ENCODE data around the gene ATP6V0C. TPM values are rescaled to one million over a fixed set of nuclear protein-coding genes. Genes with fewer than 3 reads are reported as not detected.

The ATP6V0C gene
- total and polyA plus RNA-seq, 3 donors from 2014 or later = 180 to 190 (median 182) TPM

DNA sequence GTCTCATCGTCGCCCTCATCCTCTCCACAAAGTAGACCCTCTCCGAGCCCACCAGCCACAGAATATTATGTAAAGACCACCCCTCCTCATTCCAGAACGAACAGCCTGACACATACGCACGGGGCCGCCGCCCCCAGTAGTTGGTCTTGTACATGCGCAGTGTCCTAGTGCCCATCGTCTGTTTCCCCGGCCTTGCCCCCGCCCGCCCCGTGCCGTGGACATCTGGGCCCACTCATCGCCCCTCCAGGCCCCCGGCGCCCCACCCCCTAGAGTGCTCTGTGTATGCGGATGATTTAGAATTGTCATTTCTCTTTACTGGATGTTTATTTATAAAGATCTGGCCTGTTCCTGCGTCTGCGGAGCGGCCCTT, 5.9 kb downstream of the ATP6V0C start:
- peaks cover 58% of the 10 kb centered on the region for H3K4me1 ChIP-seq

DNA sequence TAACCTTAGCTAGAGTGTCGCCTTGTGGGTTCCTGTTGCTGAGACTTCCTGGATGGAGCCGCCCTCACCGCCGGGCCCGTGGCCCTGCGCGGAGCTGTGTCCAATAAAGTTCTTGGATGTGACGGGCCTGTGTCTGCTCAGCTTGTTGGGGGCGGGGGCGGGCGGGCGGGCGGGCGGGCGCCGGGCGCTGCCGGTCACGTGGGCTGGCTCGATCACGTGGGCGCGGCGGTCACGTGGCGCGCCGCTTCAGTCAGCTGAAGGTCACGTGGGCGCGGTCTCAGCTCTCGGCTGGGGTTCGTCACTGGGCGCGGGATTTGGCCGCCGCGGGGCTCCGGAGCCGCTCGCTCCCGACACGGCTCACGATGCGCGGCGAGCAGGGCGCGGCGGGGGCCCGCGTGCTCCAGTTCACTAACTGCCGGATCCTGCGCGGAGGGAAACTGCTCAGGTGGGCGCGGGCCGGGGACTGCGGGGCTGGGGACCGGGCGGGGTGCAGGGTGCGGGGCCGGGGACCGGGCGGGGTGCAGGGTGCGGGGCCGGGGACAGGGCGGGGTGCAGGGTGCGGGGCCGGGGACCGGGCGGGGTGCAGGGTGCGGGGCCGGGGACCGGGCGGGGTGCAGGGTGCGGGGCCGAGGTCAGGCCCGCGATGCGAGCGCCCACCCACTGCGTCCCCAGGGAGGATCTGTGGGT, 6.5 kb downstream of the ATP6V0C start, which contains the start of gene AMDHD2:
Gene AMDHD2, plus strand, starts transcription at position 275 of the 687 bp plus-strand sequence. Its CDS starts 88 bp downstream, at position 363.
- H3K4me3 ChIP-seq = peak within 1 kb of the TSS; percentile 64 to 66
- H3K36me3 ChIP-seq (ENCODE audit: low read depth, missing control alignments) = no peaks in the 10 kb centered on the region
- intact Hi-C loops (cut with DNase I; ENCODE audit: low total_unique reads) = no loop called here
- 0 to 1% methylated on average over 1 to 31 of the region's 83 CpGs for WGBS, 2 donors
- H3K9me3 ChIP-seq = no peaks in the 10 kb centered on the region
- no peak for TF ChIP-seq POLR2A (IDR thresholded peaks at IDR 0.05)
- TF ChIP-seq, protein P1, sequence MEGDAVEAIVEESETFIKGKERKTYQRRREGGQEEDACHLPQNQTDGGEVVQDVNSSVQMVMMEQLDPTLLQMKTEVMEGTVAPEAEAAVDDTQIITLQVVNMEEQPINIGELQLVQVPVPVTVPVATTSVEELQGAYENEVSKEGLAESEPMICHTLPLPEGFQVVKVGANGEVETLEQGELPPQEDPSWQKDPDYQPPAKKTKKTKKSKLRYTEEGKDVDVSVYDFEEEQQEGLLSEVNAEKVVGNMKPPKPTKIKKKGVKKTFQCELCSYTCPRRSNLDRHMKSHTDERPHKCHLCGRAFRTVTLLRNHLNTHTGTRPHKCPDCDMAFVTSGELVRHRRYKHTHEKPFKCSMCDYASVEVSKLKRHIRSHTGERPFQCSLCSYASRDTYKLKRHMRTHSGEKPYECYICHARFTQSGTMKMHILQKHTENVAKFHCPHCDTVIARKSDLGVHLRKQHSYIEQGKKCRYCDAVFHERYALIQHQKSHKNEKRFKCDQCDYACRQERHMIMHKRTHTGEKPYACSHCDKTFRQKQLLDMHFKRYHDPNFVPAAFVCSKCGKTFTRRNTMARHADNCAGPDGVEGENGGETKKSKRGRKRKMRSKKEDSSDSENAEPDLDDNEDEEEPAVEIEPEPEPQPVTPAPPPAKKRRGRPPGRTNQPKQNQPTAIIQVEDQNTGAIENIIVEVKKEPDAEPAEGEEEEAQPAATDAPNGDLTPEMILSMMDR (IDR thresholded peaks at IDR 0.05) = no peak
- peak; percentile 95 for DNase-seq
- peaks cover 53% of the 10 kb centered on the region for H3K4me1 ChIP-seq
- H3K27me3 ChIP-seq = no peaks in the 10 kb centered on the region
- H3K27ac ChIP-seq = peak within 1 kb of the TSS; percentile 65 to 73

More for the DNA sequence above, 5.9 kb downstream of the ATP6V0C start:
- H3K4me3 ChIP-seq = peak overlapping the region; percentile 64 to 66
- intact Hi-C loops (cut with DNase I; ENCODE audit: low total_unique reads) = no loop called here
- 25 to 43% methylated on average over 19 to 21 of the region's 22 CpGs for WGBS, 2 donors
- no peaks in the 10 kb centered on the region for H3K36me3 ChIP-seq (ENCODE audit: low read depth, missing control alignments)
- TF ChIP-seq POLR2A (IDR thresholded peaks at IDR 0.05) = no peak
- TF ChIP-seq, protein P1 (IDR thresholded peaks at IDR 0.05) = no peak
- no peaks in the 10 kb centered on the region for H3K9me3 ChIP-seq
- H3K27ac ChIP-seq = peak overlapping the region; percentile 65 to 73
- no peak for DNase-seq
- no peaks in the 10 kb centered on the region for H3K27me3 ChIP-seq

DNA sequence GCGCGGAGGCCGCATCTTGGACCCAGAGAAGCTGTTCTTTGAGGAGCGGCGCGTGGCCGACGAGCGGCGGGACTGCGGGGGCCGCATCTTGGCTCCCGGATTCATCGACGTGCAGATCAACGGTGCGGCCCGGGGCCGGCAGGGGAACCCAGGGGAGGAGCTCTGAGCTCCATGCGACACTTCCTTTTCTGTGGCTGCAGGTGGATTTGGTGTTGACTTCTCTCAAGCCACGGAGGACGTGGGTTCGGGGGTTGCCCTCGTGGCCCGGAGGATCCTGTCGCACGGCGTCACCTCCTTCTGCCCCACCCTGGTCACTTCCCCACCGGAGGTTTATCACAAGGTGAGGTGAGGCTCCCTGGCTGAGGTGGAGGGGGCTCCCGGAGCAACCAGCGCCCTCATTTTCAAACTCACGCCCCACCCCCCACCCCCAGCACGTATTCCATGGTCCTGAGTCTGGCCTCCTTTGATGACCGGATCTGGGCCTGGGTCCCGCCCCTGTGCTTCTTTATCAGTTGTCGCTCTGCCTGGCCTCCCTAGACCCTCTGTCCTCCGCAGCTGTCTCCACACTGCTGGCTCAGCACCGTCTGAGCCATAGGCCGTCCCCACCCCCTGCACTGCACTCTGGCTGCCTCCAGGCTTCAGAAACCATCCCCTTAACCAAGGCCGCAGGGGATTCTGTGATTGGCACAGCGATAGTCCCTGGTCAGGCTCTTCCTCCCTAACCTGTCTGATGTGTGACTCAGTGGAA, 7.2 kb downstream of the ATP6V0C start:
- Histone ChIP-seq H3K4me3 (peak overlapping the region; percentile 64 to 66), H3K9me3 (no peaks in the 10 kb centered on the region), H3K27ac (peak overlapping the region; percentile 59 to 73), H3K27me3 (no peaks in the 10 kb centered on the region), H3K36me3 (ENCODE audit: low read depth, missing control alignments) (no peaks in the 10 kb centered on the region), H3K4me1 (peaks cover 48% of the 10 kb centered on the region)
- TF ChIP-seq, protein P1 (IDR thresholded peaks at IDR 0.05) = no peak
- no peak for DNase-seq
- WGBS, 2 donors = 17 to 22% methylated on average over 12 to 38 of the region's 41 CpGs
- intact Hi-C loops (cut with DNase I; ENCODE audit: low total_unique reads) = no loop called here

DNA sequence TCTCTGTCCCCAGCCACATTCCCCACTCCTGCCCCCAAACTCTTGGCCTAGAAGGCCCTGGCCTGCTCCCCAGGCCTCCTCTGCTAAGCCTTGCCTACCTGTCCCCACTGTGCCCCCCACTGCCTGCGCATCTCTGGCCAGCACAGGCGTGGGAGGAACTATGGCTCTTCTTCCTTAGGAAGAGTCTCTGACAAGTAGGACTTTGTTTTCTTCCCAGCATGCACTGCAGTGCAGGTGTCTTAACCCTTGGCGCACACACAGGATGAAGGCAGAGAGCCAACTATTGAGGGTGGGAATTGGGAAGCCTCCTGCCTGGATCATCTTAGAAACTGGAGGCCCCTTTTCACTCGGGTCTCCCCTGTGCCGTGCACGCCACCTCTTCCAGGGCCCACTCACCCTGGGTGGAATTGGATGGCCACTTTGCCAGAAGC, 10.1 kb downstream of the ATP6V0C start:
- Histone ChIP-seq H3K4me3 (no peak overlapping the region), H3K9me3 (no peaks in the 10 kb centered on the region), H3K36me3 (ENCODE audit: low read depth, missing control alignments) (no peaks in the 10 kb centered on the region), H3K27me3 (no peaks in the 10 kb centered on the region), H3K4me1 (peaks cover 19% of the 10 kb centered on the region), H3K27ac (no peak overlapping the region)
- WGBS, 2 donors = 91 to 93% methylated on average over 6 of the region's 6 CpGs
- intact Hi-C loops (cut with DNase I; ENCODE audit: low total_unique reads) = no loop called here
- DNase-seq = no peak
- TF ChIP-seq POLR2A (IDR thresholded peaks at IDR 0.05) = no peak
- TF ChIP-seq, protein P1 (IDR thresholded peaks at IDR 0.05) = no peak

Data from testis (tissue), 3 donors.